GM18868 (cell line): ENCODE measurements around the gene ERH.

Source experiments
- ATAC-seq: cut with Tn5 transposase; IDR thresholded peaks from one replicate; pipeline ENCODE4 v1.9.1; 2021; ENCODE audit warnings: mild to moderate bottlenecking, moderate library complexity; ENCODE audit not compliant: unreplicated experiment

The ERH gene

DNA sequence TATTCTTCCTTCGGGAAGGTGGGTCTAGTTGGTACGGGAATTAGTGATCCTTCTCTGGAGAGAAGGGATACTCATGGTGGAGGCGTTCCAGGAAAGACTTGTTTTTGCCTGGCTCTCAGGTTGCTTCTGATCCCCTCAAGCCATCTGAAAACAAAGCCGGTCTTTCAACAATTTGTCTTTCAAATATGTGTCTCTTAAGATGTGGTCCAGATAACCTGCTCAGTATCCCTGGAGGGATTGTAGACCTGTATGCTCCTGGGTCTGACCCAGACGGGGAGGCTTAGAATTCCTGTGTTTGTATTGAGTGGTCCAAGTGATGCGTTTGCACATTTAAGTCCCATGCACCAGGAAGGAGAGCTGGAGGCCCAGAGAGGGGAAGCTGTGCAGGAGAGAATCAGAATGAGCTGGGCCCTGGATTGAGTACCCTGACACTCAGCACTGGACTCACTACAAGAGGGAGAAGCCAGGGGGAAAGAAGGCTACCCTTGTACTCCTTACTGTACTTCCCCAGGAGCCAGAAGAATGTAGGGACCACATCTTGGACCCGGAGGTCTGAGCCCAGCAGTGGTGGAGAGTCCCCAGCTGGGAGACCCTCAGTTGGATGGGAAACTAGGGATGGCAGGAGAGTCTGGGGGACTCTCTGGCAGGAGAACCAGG lies 40.4 kb downstream of the ERH start:
- ATAC-seq, result no peak

DNA sequence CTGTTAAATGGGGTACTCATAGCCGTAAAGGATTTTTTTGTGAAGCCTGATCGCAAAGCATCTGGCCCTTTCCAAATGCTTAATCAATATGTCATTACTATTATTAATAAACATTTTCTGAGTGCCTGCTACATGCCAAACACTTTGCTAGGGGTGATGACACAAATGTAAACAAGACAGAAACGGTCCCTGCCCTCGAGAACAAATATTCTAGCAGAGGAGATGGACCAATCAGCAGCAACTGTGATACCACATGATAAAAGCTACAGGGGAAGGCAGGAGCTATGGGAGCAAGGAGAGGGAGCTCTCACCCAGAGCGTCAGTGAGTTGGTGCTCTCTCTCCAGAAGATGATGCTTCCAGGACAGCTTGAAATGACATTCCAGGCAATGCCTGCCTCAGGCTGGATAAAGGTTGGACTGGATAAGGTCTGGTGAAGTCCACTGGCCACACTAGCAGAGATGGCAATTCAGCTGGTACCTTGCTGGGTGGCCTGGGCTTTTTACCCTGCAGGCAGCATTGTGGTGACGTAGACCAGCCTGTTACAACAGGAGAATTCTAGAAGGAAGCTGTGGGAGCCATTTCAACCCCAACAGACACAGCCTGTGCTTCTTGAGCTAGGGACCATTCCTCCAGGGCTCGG lies 41.1 kb downstream of the ERH start:
- ATAC-seq, result no peak

- no peak for ATAC-seq
These were observed 42.4 kb downstream of the ERH start for GRCh38 chr14:69355607-69356281.

GRCh38 chr14:69355154-69355597 lies 42.9 kb downstream of the ERH start:
- ATAC-seq, result peak; percentile 1

DNA sequence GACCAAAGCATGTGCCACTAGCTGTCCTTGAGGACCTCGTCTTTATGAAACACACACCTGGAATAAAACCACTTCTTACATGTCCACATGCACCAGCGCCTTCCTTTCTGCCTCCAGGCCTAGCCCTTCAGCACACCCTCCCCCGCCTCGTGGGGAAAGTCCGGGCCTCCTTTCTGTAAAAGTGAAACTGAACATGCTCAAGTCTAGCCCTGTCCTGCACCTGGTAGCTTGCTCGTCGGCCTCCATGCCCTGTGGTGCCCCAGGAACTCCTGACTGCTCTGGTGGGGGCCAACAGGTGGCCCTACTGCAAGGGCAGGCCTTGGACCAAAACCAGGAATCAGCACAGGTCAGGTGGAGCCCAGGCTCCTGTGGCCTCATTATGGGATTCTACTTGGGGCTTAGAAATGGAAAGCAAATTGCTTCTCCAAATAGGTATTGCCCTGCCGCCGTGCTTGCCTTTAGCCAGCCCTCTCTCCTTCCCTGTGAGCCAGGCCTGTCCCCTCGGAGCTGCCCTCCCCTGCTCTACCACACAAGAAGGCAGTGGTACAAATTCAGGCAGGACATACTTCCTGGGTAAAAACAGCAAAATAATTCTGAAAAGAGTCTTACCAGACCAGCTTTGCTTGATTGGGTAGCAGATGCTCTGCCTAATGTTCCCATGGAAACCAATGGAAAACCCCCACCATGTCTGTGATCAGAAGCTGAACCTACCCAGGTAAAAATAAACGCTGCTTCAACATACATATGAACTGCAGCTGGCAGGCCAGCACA lies 43.5 kb downstream of the ERH start:
- peak; percentile 83 for ATAC-seq

GRCh38 chr14:69353168-69353567 lies 44.9 kb downstream of the ERH start:
- ATAC-seq, result no peak

- no peak for ATAC-seq
These were observed 46.2 kb downstream of the ERH start for GRCh38 chr14:69351911-69352310.

- ATAC-seq, result no peak
These were observed 46.7 kb downstream of the ERH start for GRCh38 chr14:69351385-69351784.

DNA sequence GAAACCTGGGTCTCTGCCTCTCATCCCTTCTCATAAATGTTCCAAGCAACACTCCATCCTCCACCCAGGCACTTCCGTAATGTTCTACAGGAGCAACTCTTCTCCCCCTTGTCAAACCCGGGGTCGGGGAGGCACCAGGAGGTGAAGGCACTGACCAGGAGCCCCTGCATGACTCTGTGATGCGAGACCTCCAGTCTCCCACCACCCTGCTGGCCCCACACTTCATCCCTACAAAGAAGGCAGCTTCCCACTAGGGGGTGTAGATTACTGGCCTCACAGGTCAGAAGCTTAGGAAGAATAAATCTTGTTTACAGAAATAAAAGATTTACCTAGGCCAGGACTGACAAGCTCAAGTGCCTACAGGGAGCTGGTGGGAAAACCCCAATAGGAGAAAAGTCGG lies 47.2 kb downstream of the ERH start:
- ATAC-seq, result no peak

- no peak for ATAC-seq
These were observed 48.9 kb downstream of the ERH start for GRCh38 chr14:69349091-69349777.

- no peak for ATAC-seq
These were observed 51.4 kb downstream of the ERH start for GRCh38 chr14:69346710-69347109.

GRCh38 chr14:69345402-69345801 lies 52.7 kb downstream of the ERH start:
- ATAC-seq, result no peak

GRCh38 chr14:69344171-69344570 lies 53.9 kb downstream of the ERH start:
- ATAC-seq, result no peak

DNA sequence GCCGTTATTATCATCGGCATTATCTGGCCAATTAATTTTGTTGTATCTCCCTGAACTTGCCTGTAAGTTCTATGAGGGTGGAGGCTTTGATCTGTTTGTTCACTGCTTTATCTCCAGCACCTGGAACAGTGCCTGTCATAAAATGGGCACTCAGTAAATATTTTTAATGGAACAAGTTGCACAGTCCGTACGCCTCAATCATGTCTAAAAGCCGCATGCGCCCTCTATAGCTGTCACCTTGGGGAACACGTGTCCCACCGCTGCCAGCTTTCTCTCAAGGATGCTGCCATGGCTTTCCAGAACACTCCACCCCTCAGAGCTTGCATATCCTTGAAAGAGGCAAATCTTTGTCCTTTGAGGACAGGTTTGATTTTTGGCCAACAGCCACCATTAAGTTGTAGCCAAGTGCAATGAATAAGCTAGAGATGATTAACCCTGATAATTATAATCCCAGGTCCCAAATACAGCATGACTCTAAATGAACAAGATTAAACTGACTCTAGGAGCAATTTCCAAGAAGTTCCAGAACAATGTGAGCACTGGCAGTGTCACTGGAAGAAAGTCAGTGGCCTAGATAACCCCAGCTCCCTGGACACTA lies 55.1 kb downstream of the ERH start:
- no peak for ATAC-seq

GRCh38 chr14:69339426-69339825 lies 58.7 kb downstream of the ERH start:
- ATAC-seq, result no peak

DNA sequence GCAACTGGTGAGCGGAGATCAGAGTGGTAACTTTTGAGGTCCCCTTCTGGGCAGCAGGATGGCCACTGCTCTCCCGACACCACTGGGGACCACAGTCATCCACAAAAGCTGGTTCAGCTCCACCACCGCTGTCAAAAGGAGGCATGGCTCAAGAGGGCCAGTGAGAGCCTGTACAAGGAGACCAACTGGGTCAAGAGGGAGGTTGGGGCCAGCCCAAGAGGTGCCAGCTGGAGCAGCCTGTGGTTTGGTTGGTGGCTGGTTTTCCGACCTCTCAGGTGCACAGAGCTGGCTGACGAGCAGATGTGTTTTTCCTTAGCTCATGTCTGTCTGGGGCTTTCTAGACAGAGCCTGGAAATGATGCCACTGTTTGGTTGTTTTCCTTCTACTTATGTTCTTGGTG lies 60.1 kb downstream of the ERH start:
- ATAC-seq, result no peak

- no peak for ATAC-seq
These were observed 62.7 kb downstream of the ERH start for GRCh38 chr14:69335371-69335771.

- no peak for ATAC-seq
These were observed 63.5 kb downstream of the ERH start for GRCh38 chr14:69334576-69334975.

DNA sequence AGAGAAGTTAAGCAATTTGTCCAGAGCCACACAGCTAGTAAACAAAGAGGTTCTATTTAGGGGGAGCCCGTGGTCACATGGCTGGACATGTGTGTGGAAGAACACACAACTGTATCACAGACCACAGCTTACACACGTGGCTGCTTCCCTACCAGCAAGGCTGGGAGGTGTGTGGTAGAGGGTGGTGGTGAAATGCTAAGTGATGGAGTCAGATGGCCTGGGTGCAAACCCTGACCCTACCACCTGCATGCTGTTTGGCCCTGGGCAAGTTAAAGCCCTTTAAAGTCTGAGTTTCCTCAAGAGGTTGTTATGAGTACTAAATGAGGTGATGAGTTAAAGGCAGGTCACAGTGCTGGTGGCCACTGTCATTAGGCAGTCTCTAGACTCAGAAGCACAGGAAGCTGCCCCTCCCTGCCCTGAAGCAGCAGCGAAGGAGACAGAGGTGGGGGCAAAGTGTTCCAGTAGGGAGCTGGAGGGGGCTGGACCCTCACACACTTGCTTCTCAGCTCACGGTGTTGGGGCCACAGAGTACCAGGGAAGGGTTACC lies 64.2 kb downstream of the ERH start:
- no peak for ATAC-seq

DNA sequence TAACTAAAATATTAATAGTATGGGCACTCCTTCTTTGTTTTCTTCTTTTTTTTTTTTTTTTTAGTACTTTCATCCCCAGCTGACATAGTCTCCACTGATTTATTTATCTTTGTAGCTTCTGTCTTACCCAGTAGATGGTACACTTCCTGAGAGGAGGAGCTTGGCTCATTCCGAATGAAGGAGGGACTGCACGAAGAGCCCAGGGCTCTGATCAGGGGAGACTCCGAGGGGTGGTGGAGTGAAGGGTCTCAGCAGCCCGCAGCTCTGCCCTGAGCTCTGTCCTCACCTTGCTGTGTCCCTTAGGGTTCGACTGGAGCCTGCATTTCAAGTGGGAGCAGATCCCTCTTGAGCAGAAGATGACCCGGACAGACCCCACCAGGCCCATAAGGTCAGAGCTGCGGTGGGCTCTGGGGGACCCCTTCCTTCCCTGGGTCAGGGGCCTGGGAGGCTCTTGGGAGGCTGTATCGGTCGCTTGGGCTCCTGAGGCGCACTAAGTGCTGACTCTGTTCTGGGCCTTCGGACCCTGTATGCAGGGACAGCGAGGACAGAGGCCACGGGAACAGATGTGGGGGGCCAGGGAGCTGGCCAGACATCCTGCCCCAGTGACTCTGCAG lies 65.2 kb downstream of the ERH start:
- no peak for ATAC-seq
